ENCODE results near the gene SLC37A1.

SLC37A1 gene

DNA sequence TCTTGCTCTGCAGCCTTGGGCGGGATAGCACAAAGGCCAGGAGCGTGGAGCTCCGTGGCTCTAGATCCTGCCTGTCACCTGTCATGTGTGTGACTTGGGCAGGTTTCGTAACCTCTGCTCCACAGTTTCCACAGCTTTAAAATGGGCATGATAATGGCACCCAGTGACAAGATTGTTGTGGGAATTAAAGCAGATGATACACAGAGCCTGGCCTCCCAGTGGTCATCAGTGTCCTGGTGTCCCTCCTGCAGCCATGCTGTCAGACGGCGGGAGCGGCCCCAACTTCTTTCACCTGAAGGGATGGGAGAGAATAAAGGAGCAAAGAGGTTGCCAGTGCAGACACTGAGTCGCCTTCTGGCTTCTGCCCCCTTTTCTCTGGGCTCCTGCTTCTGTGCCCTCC is 61.5 kb downstream of the SLC37A1 start:
- no peak for DNase-seq
- no peaks in the 10 kb centered on the region for H3K27me3 ChIP-seq (ENCODE audit: insufficient read depth, low read length, poor library complexity)

GRCh38 chr21:42576639-42577038 is 63.0 kb downstream of the SLC37A1 start:
- no peaks in the 10 kb centered on the region for H3K27me3 ChIP-seq (ENCODE audit: insufficient read depth, low read length, poor library complexity)
- H3K4me1 ChIP-seq (ENCODE audit: control insufficient read depth, low read depth, low read length): no peaks in the 10 kb centered on the region
- no peaks in the 10 kb centered on the region for H3K36me3 ChIP-seq (ENCODE audit: control insufficient read depth, insufficient read depth, low read length)
- H2BK5ac ChIP-seq (ENCODE audit: low read length): no peak overlapping the region
- H2BK15ac ChIP-seq (replicated peaks; ENCODE audit: low read depth): no peak overlapping the region
- no peaks in the 10 kb centered on the region for H3K79me2 ChIP-seq (ENCODE audit: control insufficient read depth, insufficient read depth, low read length)
- H4K8ac ChIP-seq (ENCODE audit: low read depth, low read length): no peak overlapping the region
- DNase-seq: no peak
- no peak overlapping the region for H3K4ac ChIP-seq (ENCODE audit: low read depth, low read length)
- no peak overlapping the region for H3K4me3 ChIP-seq (ENCODE audit: low read length)
- no peak overlapping the region for H3K4me2 ChIP-seq (ENCODE audit: low read length)
- H3K23ac ChIP-seq (ENCODE audit: low read length): no peak overlapping the region
- no peak overlapping the region for H3K56ac ChIP-seq (ENCODE audit: low read length)
- H3K9ac ChIP-seq (ENCODE audit: low read length): no peak overlapping the region
- WGBS (ENCODE audit: extremely low coverage, insufficient coverage, low lambda C conversion rate): no CpG with 5 or more reads among the region's 1 CpG
- no peak overlapping the region for H3K27ac ChIP-seq (ENCODE audit: low read depth, low read length)
- H3K79me1 ChIP-seq (ENCODE audit: low read length): no peaks in the 10 kb centered on the region
- no peak overlapping the region for H4K5ac ChIP-seq (ENCODE audit: low read length)
- no peak overlapping the region for H2BK120ac ChIP-seq (ENCODE audit: low read depth, low read length)
- H3K18ac ChIP-seq (ENCODE audit: low read length): no peak overlapping the region
- H2AK5ac ChIP-seq (ENCODE audit: low read length): no peak overlapping the region

More for the DNA sequence above, 61.5 kb downstream of the SLC37A1 start:
- H2AK5ac ChIP-seq (ENCODE audit: low read length): no peak overlapping the region
- no peaks in the 10 kb centered on the region for H3K79me2 ChIP-seq (ENCODE audit: control insufficient read depth, insufficient read depth, low read length)
- WGBS (ENCODE audit: extremely low coverage, insufficient coverage, low lambda C conversion rate): no CpG with 5 or more reads among the region's 8 CpGs
- no peaks in the 10 kb centered on the region for H3K79me1 ChIP-seq (ENCODE audit: low read length)
- H3K56ac ChIP-seq (ENCODE audit: low read length): no peak overlapping the region
- no peak overlapping the region for H3K27ac ChIP-seq (ENCODE audit: low read depth, low read length)
- H3K4ac ChIP-seq (ENCODE audit: low read depth, low read length): no peak overlapping the region
- H4K8ac ChIP-seq (ENCODE audit: low read depth, low read length): no peak overlapping the region
- no peak overlapping the region for H3K18ac ChIP-seq (ENCODE audit: low read length)
- no peaks in the 10 kb centered on the region for H3K36me3 ChIP-seq (ENCODE audit: control insufficient read depth, insufficient read depth, low read length)
- H3K4me1 ChIP-seq (ENCODE audit: control insufficient read depth, low read depth, low read length): no peaks in the 10 kb centered on the region
- no peak overlapping the region for H2BK15ac ChIP-seq (replicated peaks; ENCODE audit: low read depth)
- no peak overlapping the region for H4K5ac ChIP-seq (ENCODE audit: low read length)
- no peak overlapping the region for H3K23ac ChIP-seq (ENCODE audit: low read length)
- H3K4me3 ChIP-seq (ENCODE audit: low read length): no peak overlapping the region
- H3K9ac ChIP-seq (ENCODE audit: low read length): no peak overlapping the region
- no peak overlapping the region for H3K4me2 ChIP-seq (ENCODE audit: low read length)
- H2BK5ac ChIP-seq (ENCODE audit: low read length): no peak overlapping the region
- H2BK120ac ChIP-seq (ENCODE audit: low read depth, low read length): no peak overlapping the region

DNA sequence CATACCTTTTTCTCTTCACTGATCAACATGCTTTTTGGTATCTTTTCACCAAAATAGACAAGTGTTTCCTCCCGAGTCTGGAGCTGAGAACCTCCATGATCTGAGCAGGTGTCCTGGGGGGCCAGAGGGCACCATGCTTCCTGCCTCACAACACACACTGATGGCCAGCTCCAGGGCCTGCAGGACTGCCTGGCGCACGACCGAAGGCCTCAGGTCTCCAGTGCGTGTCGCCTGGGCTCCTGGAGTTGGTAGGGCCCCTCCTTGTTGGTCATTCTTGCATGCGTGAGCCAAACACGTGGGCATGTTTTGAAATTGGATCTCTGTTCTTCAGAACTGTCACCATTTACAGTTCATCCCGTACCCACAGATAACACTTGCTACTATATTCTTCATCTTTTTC is 64.4 kb downstream of the SLC37A1 start:
- no peak for DNase-seq
- H3K4me3 ChIP-seq (ENCODE audit: low read length): no peak overlapping the region
- H3K18ac ChIP-seq (ENCODE audit: low read length): no peak overlapping the region
- H2AK5ac ChIP-seq (ENCODE audit: low read length): no peak overlapping the region
- H3K56ac ChIP-seq (ENCODE audit: low read length): no peak overlapping the region
- no peak overlapping the region for H3K4ac ChIP-seq (ENCODE audit: low read depth, low read length)
- no peak overlapping the region for H3K9ac ChIP-seq (ENCODE audit: low read length)
- no peak overlapping the region for H3K4me2 ChIP-seq (ENCODE audit: low read length)
- H2BK15ac ChIP-seq (replicated peaks; ENCODE audit: low read depth): no peak overlapping the region
- H2BK5ac ChIP-seq (ENCODE audit: low read length): no peak overlapping the region
- no CpG with 5 or more reads among the region's 9 CpGs for WGBS (ENCODE audit: extremely low coverage, insufficient coverage, low lambda C conversion rate)
- no peaks in the 10 kb centered on the region for H3K79me2 ChIP-seq (ENCODE audit: control insufficient read depth, insufficient read depth, low read length)
- H3K36me3 ChIP-seq (ENCODE audit: control insufficient read depth, insufficient read depth, low read length): no peaks in the 10 kb centered on the region
- H3K4me1 ChIP-seq (ENCODE audit: control insufficient read depth, low read depth, low read length): no peaks in the 10 kb centered on the region
- no peaks in the 10 kb centered on the region for H3K79me1 ChIP-seq (ENCODE audit: low read length)
- H4K5ac ChIP-seq (ENCODE audit: low read length): no peak overlapping the region
- no peak overlapping the region for H4K8ac ChIP-seq (ENCODE audit: low read depth, low read length)
- no peak overlapping the region for H3K23ac ChIP-seq (ENCODE audit: low read length)
- H3K27ac ChIP-seq (ENCODE audit: low read depth, low read length): no peak overlapping the region
- H2BK120ac ChIP-seq (ENCODE audit: low read depth, low read length): no peak overlapping the region
- H3K27me3 ChIP-seq (ENCODE audit: insufficient read depth, low read length, poor library complexity): no peaks in the 10 kb centered on the region

GRCh38 chr21:42578761-42579415 is 65.2 kb downstream of the SLC37A1 start:
- no peak overlapping the region for H3K18ac ChIP-seq (ENCODE audit: low read length)
- no peaks in the 10 kb centered on the region for H3K27me3 ChIP-seq (ENCODE audit: insufficient read depth, low read length, poor library complexity)
- no peaks in the 10 kb centered on the region for H3K79me1 ChIP-seq (ENCODE audit: low read length)
- no peak overlapping the region for H3K23ac ChIP-seq (ENCODE audit: low read length)
- no peak overlapping the region for H2BK5ac ChIP-seq (ENCODE audit: low read length)
- H4K8ac ChIP-seq (ENCODE audit: low read depth, low read length): no peak overlapping the region
- H3K4ac ChIP-seq (ENCODE audit: low read depth, low read length): no peak overlapping the region
- H3K79me2 ChIP-seq (ENCODE audit: control insufficient read depth, insufficient read depth, low read length): no peaks in the 10 kb centered on the region
- H3K27ac ChIP-seq (ENCODE audit: low read depth, low read length): no peak overlapping the region
- no peak overlapping the region for H3K4me2 ChIP-seq (ENCODE audit: low read length)
- no peak overlapping the region for H2BK120ac ChIP-seq (ENCODE audit: low read depth, low read length)
- H4K5ac ChIP-seq (ENCODE audit: low read length): no peak overlapping the region
- H2BK15ac ChIP-seq (replicated peaks; ENCODE audit: low read depth): no peak overlapping the region
- no CpG with 5 or more reads among the region's 12 CpGs for WGBS (ENCODE audit: extremely low coverage, insufficient coverage, low lambda C conversion rate)
- H3K36me3 ChIP-seq (ENCODE audit: control insufficient read depth, insufficient read depth, low read length): no peaks in the 10 kb centered on the region
- H3K4me1 ChIP-seq (ENCODE audit: control insufficient read depth, low read depth, low read length): no peaks in the 10 kb centered on the region
- H3K4me3 ChIP-seq (ENCODE audit: low read length): no peak overlapping the region
- H3K9ac ChIP-seq (ENCODE audit: low read length): no peak overlapping the region
- no peak for DNase-seq
- H3K56ac ChIP-seq (ENCODE audit: low read length): no peak overlapping the region
- H2AK5ac ChIP-seq (ENCODE audit: low read length): no peak overlapping the region

GRCh38 chr21:42579456-42580075 is 65.9 kb downstream of the SLC37A1 start:
- Histone ChIP-seq H2BK5ac (ENCODE audit: low read length) (no peak overlapping the region), H3K23ac (ENCODE audit: low read length) (no peak overlapping the region), H2BK120ac (ENCODE audit: low read depth, low read length) (no peak overlapping the region), H3K4me1 (ENCODE audit: control insufficient read depth, low read depth, low read length) (no peaks in the 10 kb centered on the region), H2BK15ac (replicated peaks; ENCODE audit: low read depth) (no peak overlapping the region), H3K56ac (ENCODE audit: low read length) (no peak overlapping the region), H4K8ac (ENCODE audit: low read depth, low read length) (no peak overlapping the region), H3K4me3 (ENCODE audit: low read length) (no peak overlapping the region), H3K4me2 (ENCODE audit: low read length) (no peak overlapping the region), H3K36me3 (ENCODE audit: control insufficient read depth, insufficient read depth, low read length) (no peaks in the 10 kb centered on the region), H3K18ac (ENCODE audit: low read length) (no peak overlapping the region), H3K9ac (ENCODE audit: low read length) (no peak overlapping the region), H3K79me1 (ENCODE audit: low read length) (no peaks in the 10 kb centered on the region), H3K27ac (ENCODE audit: low read depth, low read length) (no peak overlapping the region), H3K79me2 (ENCODE audit: control insufficient read depth, insufficient read depth, low read length) (no peaks in the 10 kb centered on the region), H4K5ac (ENCODE audit: low read length) (no peak overlapping the region), H2AK5ac (ENCODE audit: low read length) (no peak overlapping the region), H3K27me3 (ENCODE audit: insufficient read depth, low read length, poor library complexity) (no peaks in the 10 kb centered on the region), H3K4ac (ENCODE audit: low read depth, low read length) (no peak overlapping the region)
- WGBS (ENCODE audit: extremely low coverage, insufficient coverage, low lambda C conversion rate): no CpG with 5 or more reads among the region's 22 CpGs
- DNase-seq: no peak
